HG03060 (cell line): ENCODE data around the gene CCSER1.
"Not testable (repeated sequence)": the region's sequence is repeated elsewhere in the genome, so short reads cannot be mapped to it uniquely, and the experiment has no call there.

Experiments
- ATAC-seq: cut with Tn5 transposase; IDR thresholded peaks from one replicate; pipeline ENCODE4 v1.9.1; 2021; ENCODE audit warnings: low read depth, moderate number of reproducible peaks; ENCODE audit not compliant: unreplicated experiment

CCSER1 gene

GRCh38 chr4:91426725-91427124, 1299.5 kb downstream of the CCSER1 start:
- no peak for ATAC-seq

GRCh38 chr4:91427171-91427570, 1300.0 kb downstream of the CCSER1 start:
- ATAC-seq, result no peak

- no peak for ATAC-seq
These were observed 1307.4 kb downstream of the CCSER1 start for GRCh38 chr4:91434631-91435030.

GRCh38 chr4:91436556-91436955, 1309.4 kb downstream of the CCSER1 start:
- ATAC-seq, result no peak

GRCh38 chr4:91447168-91447567, 1320.0 kb downstream of the CCSER1 start:
- ATAC-seq, result no peak

GRCh38 chr4:91448668-91449330, 1321.6 kb downstream of the CCSER1 start:
- no peak for ATAC-seq

GRCh38 chr4:91454111-91454510, 1326.9 kb downstream of the CCSER1 start:
- ATAC-seq, result no peak

GRCh38 chr4:91462566-91462965, 1335.4 kb downstream of the CCSER1 start:
- ATAC-seq, result not testable (repeated sequence)

- no peak for ATAC-seq
These were observed 1343.5 kb downstream of the CCSER1 start for GRCh38 chr4:91470671-91471070.

- no peak for ATAC-seq
These were observed 1344.1 kb downstream of the CCSER1 start for GRCh38 chr4:91471280-91471679.

- ATAC-seq, result no peak
These were observed 1344.9 kb downstream of the CCSER1 start for GRCh38 chr4:91472046-91472445.

- ATAC-seq, result no peak
These were observed 1358.2 kb downstream of the CCSER1 start for GRCh38 chr4:91485415-91485814.

- no peak for ATAC-seq
These were observed 1361.8 kb downstream of the CCSER1 start for GRCh38 chr4:91488946-91489345.

- ATAC-seq, result no peak
These were observed 1370.7 kb downstream of the CCSER1 start for GRCh38 chr4:91497892-91498291.

- ATAC-seq, result no peak
These were observed 1375.2 kb downstream of the CCSER1 start for GRCh38 chr4:91502365-91502764.

- no peak for ATAC-seq
These were observed 1386.1 kb downstream of the CCSER1 start for GRCh38 chr4:91513326-91513725.

GRCh38 chr4:91519155-91519554, 1392.0 kb downstream of the CCSER1 start:
- ATAC-seq, result no peak

GRCh38 chr4:91525621-91526020, 1398.4 kb downstream of the CCSER1 start:
- ATAC-seq, result no peak

GRCh38 chr4:91527056-91527455, 1399.9 kb downstream of the CCSER1 start:
- ATAC-seq, result no peak

GRCh38 chr4:91567594-91567993, 1440.4 kb downstream of the CCSER1 start:
- no peak for ATAC-seq

- no peak for ATAC-seq
These were observed 1450.7 kb downstream of the CCSER1 start for GRCh38 chr4:91577864-91578263.

GRCh38 chr4:91590260-91590659, 1463.1 kb downstream of the CCSER1 start:
- no peak for ATAC-seq

- no peak for ATAC-seq
These were observed 1464.9 kb downstream of the CCSER1 start for GRCh38 chr4:91592125-91592524.
